SK-N-MC (cell line): ENCODE measurements around the gene SEPTIN1.

Source experiments
- EZH2 ChIP-seq: fragments of 200-600 bp; sonication (generic); IDR thresholded peaks from one replicate; pipeline ENCODE4 v1.6.1; 2017; ENCODE audit warnings: antibody characterized with exemption
- FOXP2 ChIP-seq: optimal IDR thresholded peaks from 2 replicates; pipeline ENCODE3; 2011; ENCODE audit warnings: mild to moderate bottlenecking, moderate library complexity; ENCODE audit not compliant: insufficient read depth; ENCODE audit errors: extremely low read length, control extremely low read depth
- POLR2AphosphoS5 ChIP-seq: IDR thresholded peaks from 2 replicates; pipeline ENCODE4 v1.6.1; 2012; ENCODE audit warnings: mild to moderate bottlenecking, low read depth, low read length, borderline replicate concordance

DNA sequence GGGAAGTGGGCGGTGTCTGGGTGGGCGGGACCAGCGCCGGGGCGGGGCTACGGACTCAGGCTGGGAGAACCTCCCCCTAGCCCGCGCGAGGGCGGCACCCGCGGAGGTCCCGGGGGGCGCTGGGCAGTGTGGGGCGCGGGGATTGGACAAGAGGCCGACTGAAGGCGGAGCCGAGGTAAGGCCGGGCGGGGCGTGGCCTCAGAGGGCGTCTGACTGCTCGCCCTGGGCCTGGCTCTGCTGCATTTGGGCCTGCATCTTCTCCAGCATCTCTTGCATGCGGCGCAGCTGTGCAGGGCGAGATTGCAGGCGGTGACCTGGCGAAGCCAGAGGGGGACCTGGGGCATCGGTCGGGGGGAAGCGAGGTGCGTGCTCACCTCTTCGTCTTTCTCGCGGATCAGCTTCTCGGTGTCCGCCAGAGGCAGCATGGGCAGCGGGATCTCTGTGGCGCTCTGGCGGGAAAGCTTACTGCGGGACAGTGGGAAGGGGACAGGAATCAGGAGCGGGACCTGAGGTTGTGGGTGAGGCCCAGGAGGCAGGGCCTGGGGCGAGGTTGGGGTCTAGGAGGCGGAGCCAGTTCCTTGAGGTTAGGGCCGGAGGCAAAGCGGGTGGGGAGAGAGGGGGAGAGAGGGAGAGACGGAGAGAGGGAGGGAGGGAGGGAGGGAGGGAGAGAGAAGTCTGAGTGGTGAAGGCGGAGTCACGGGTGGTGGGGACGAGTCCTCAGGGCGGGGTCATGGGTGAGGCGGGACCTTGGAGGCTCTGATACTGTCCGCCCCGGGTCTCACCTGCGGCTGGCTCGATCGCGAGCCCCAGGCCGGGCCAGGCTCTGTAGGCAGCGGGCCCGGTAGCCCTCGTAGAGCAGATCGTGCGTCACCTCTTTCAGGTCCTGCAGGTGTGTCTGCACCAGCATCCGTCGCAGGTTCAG, 3.9 kb downstream of the SEPTIN1 start:
- TF ChIP-seq EZH2 = no peak
- TF ChIP-seq POLR2AphosphoS5 = peak; percentile 89
- TF ChIP-seq FOXP2 = no peak
